Posterior cingulate gyrus (tissue), 11 donors: ENCODE results near the gene MPPED1.

ENCODE experiments used
- DNase-seq, 10 donors: peaks; one replicate each; pipeline versions ENCODE4 v3.0.0 to v3.0.0-alpha.2; 2020 to 2021; ENCODE audit warnings: mixed read lengths in 3 of 10
- intact Hi-C: fragments of 100-400 bp; cut with DNase I; formaldehyde crosslinking; loops from one replicate; pipeline ENCODE4 v1.15.1; 2023

Gene MPPED1

GRCh38 chr22:43467216-43467940, 55.6 kb downstream of the MPPED1 start:
- intact Hi-C loops: no loop called here
- DNase-seq: peak in 2 of 10 donors; percentile 29 to 82

- intact Hi-C loops: no loop called here
Observed at GRCh38 chr22:43470253-43470652, 58.4 kb downstream of the MPPED1 start.

GRCh38 chr22:43470941-43471585, 59.2 kb downstream of the MPPED1 start:
- intact Hi-C loops: no loop called here
- DNase-seq: peak in 1 of 10 donors; percentile 80

More at GRCh38 chr22:43470253-43470652, 58.4 kb downstream of the MPPED1 start:
- DNase-seq: no peak

- peak in 1 of 10 donors; percentile 84 for DNase-seq
- intact Hi-C loops: no loop called here
Observed at GRCh38 chr22:43471606-43472135, 59.9 kb downstream of the MPPED1 start.

GRCh38 chr22:43473031-43473430, 61.2 kb downstream of the MPPED1 start:
- peak in 1 of 10 donors; percentile 66 for DNase-seq
- intact Hi-C loops: no loop called here

GRCh38 chr22:43473441-43473840, 61.6 kb downstream of the MPPED1 start:
- intact Hi-C loops: no loop called here

GRCh38 chr22:43474161-43475101, 62.6 kb downstream of the MPPED1 start:
- peak in 1 of 10 donors; percentile 75 for DNase-seq
- intact Hi-C loops: no loop called here

More at GRCh38 chr22:43473441-43473840, 61.6 kb downstream of the MPPED1 start:
- DNase-seq: peak in 1 of 10 donors; percentile 74

GRCh38 chr22:43475549-43476076, 63.8 kb downstream of the MPPED1 start:
- intact Hi-C loops: no loop called here
- DNase-seq: peak in 1 of 10 donors; percentile 1

- DNase-seq: peak in 1 of 10 donors; percentile 59
- intact Hi-C loops: no loop called here
Observed at GRCh38 chr22:43476341-43476740, 64.5 kb downstream of the MPPED1 start.

GRCh38 chr22:43476751-43477725, 65.2 kb downstream of the MPPED1 start:
- DNase-seq: peak in 1 of 10 donors; percentile 67
- intact Hi-C loops: no loop called here

GRCh38 chr22:43477966-43478365, 66.2 kb downstream of the MPPED1 start:
- DNase-seq: peak in 1 of 10 donors; percentile 46
- intact Hi-C loops: no loop called here

- peak in 1 of 10 donors; percentile 75 for DNase-seq
- intact Hi-C loops: no loop called here
Observed at GRCh38 chr22:43478621-43479300, 66.9 kb downstream of the MPPED1 start.

- peak in 1 of 10 donors; percentile 55 for DNase-seq
- intact Hi-C loops: no loop called here
Observed at GRCh38 chr22:43479301-43479950, 67.6 kb downstream of the MPPED1 start.

- peak in 1 of 10 donors; percentile 51 for DNase-seq
- intact Hi-C loops: no loop called here
Observed at GRCh38 chr22:43479962-43480361, 68.1 kb downstream of the MPPED1 start.

GRCh38 chr22:43481568-43482317, 69.9 kb downstream of the MPPED1 start:
- peak in 4 of 10 donors; percentile 46 to 89 (median 72) for DNase-seq
- intact Hi-C loops: no loop called here

- intact Hi-C loops: no loop called here
- DNase-seq: peak in 1 of 10 donors; percentile 87
Observed at GRCh38 chr22:43482318-43482625, 70.5 kb downstream of the MPPED1 start.

- DNase-seq: peak in 1 of 10 donors; percentile 61
- intact Hi-C loops: no loop called here
Observed at GRCh38 chr22:43483266-43483665, 71.5 kb downstream of the MPPED1 start.
